Measurements from ENCODE around the gene PCDHGB7. TPM values are rescaled to one million over a fixed set of nuclear protein-coding genes. Genes with fewer than 3 reads are reported as not detected.
"Not testable (repeated sequence)": the region's sequence is repeated elsewhere in the genome, so short reads cannot be mapped to it uniquely, and the experiment has no call there.

The PCDHGB7 gene
- total RNA-seq, 1 donor from 2014 or later = 22.4 TPM

- Histone ChIP-seq H3K27me3 (ENCODE audit: insufficient read depth, low read length) (no peaks in the 10 kb centered on the region), H3K4me1 (ENCODE audit: insufficient read depth, low read length) (no peaks in the 10 kb centered on the region), H3K27ac (ENCODE audit: low read depth, low read length) (no peak overlapping the region), H3K4me2 (ENCODE audit: low read length) (no peak overlapping the region), H4K20me1 (ENCODE audit: insufficient read depth, low read length) (peaks cover 3% of the 10 kb centered on the region), H3K79me2 (ENCODE audit: insufficient read depth, low read length) (no peaks in the 10 kb centered on the region), H3K9me3 (ENCODE audit: insufficient read depth, low read depth, low read length) (peaks cover 34% of the 10 kb centered on the region), H2AFZ (ENCODE audit: low read depth, low read length) (no peak overlapping the region), H3K36me3 (ENCODE audit: insufficient read depth, low read length) (no peaks in the 10 kb centered on the region), H3K4me3 (ENCODE audit: insufficient read depth, low read depth, low read length) (no peak overlapping the region), H3K9ac (ENCODE audit: low read length) (no peak overlapping the region)
- FAIRE-seq (no peak), DNase-seq (ENCODE audit: low read depth) (no peak)
- Mint-ChIP-seq H3K4me3 (ENCODE audit: unreplicated experiment) (peak overlapping the region; percentile 74), H3K4me1 (ENCODE audit: low read depth, unreplicated experiment) (peaks cover 9% of the 10 kb centered on the region), H3K36me3 (ENCODE audit: low read depth, unreplicated experiment) (peaks cover 18% of the 10 kb centered on the region), H3K27me3 (ENCODE audit: low read depth, unreplicated experiment) (no peaks in the 10 kb centered on the region), H3K9me3 (ENCODE audit: unreplicated experiment) (peaks cover 13% of the 10 kb centered on the region), H3K27ac (ENCODE audit: unreplicated experiment) (peak overlapping the region; percentile 49)
- TF ChIP-seq EZH2 (IDR thresholded peaks at IDR 0.05; ENCODE audit: insufficient read depth, low read length) (no peak), CTCF (IDR thresholded peaks at IDR 0.05; ENCODE audit: insufficient read depth, low read depth, low read length) (no peak)
Measured at GRCh38 chr5:141411575-141411974, 5.9 kb upstream of the PCDHGB7 start.

GRCh38 chr5:141412854-141413539 lies 4.5 kb upstream of the PCDHGB7 start, which contains the start of gene PCDHGA10:
PCDHGA10 (plus strand) TSS chr5:141412987; CDS start chr5:141413176, 189 bp downstream.
- H3K36me3 ChIP-seq (ENCODE audit: insufficient read depth, low read length) = no peaks in the 10 kb centered on the region
- peak within 1 kb of the TSS; percentile 55 for H3K4me3 ChIP-seq (ENCODE audit: insufficient read depth, low read depth, low read length)
- no peak for FAIRE-seq
- H3K79me2 ChIP-seq (ENCODE audit: insufficient read depth, low read length) = no peaks in the 10 kb centered on the region
- peak within 1 kb of the TSS; percentile 73 for H3K4me2 ChIP-seq (ENCODE audit: low read length)
- Mint-ChIP-seq H3K27me3 (ENCODE audit: low read depth, unreplicated experiment) (no peaks in the 10 kb centered on the region), H3K27ac (ENCODE audit: unreplicated experiment) (peak within 1 kb of the TSS; percentile 91), H3K4me3 (ENCODE audit: unreplicated experiment) (peak within 1 kb of the TSS; percentile 93), H3K4me1 (ENCODE audit: low read depth, unreplicated experiment) (peaks cover 13% of the 10 kb centered on the region), H3K36me3 (ENCODE audit: low read depth, unreplicated experiment) (peaks cover 23% of the 10 kb centered on the region), H3K9me3 (ENCODE audit: unreplicated experiment) (peaks cover 16% of the 10 kb centered on the region)
- no peaks in the 10 kb centered on the region for H3K27me3 ChIP-seq (ENCODE audit: insufficient read depth, low read length)
- peak; percentile 47 for DNase-seq (ENCODE audit: low read depth)
- TF ChIP-seq EZH2 (IDR thresholded peaks at IDR 0.05; ENCODE audit: insufficient read depth, low read length) = no peak
- peak; percentile 71 for TF ChIP-seq CTCF (IDR thresholded peaks at IDR 0.05; ENCODE audit: insufficient read depth, low read depth, low read length)
- H2AFZ ChIP-seq (ENCODE audit: low read depth, low read length) = peak within 1 kb of the TSS; percentile 50
- H3K4me1 ChIP-seq (ENCODE audit: insufficient read depth, low read length) = no peaks in the 10 kb centered on the region
- H3K27ac ChIP-seq (ENCODE audit: low read depth, low read length) = no peak within 1 kb of the TSS
- H4K20me1 ChIP-seq (ENCODE audit: insufficient read depth, low read length) = peaks cover 3% of the 10 kb centered on the region
- peaks cover 33% of the 10 kb centered on the region for H3K9me3 ChIP-seq (ENCODE audit: insufficient read depth, low read depth, low read length)
- peak within 1 kb of the TSS; percentile 61 for H3K9ac ChIP-seq (ENCODE audit: low read length)

- FAIRE-seq (no peak), DNase-seq (ENCODE audit: low read depth) (no peak)
- Mint-ChIP-seq H3K27me3 (ENCODE audit: low read depth, unreplicated experiment) (no peaks in the 10 kb centered on the region), H3K36me3 (ENCODE audit: low read depth, unreplicated experiment) (peaks cover 29% of the 10 kb centered on the region), H3K4me1 (ENCODE audit: low read depth, unreplicated experiment) (peaks cover 15% of the 10 kb centered on the region), H3K9me3 (ENCODE audit: unreplicated experiment) (peaks cover 20% of the 10 kb centered on the region), H3K4me3 (ENCODE audit: unreplicated experiment) (peak overlapping the region; percentile 93), H3K27ac (ENCODE audit: unreplicated experiment) (peak overlapping the region; percentile 91)
- TF ChIP-seq EZH2 (IDR thresholded peaks at IDR 0.05; ENCODE audit: insufficient read depth, low read length) (no peak), CTCF (IDR thresholded peaks at IDR 0.05; ENCODE audit: insufficient read depth, low read depth, low read length) (no peak)
- Histone ChIP-seq H3K36me3 (ENCODE audit: insufficient read depth, low read length) (no peaks in the 10 kb centered on the region), H3K9ac (ENCODE audit: low read length) (peak overlapping the region; percentile 61), H3K4me3 (ENCODE audit: insufficient read depth, low read depth, low read length) (peak overlapping the region; percentile 55), H3K4me1 (ENCODE audit: insufficient read depth, low read length) (no peaks in the 10 kb centered on the region), H3K27me3 (ENCODE audit: insufficient read depth, low read length) (no peaks in the 10 kb centered on the region), H3K4me2 (ENCODE audit: low read length) (peak overlapping the region; percentile 73), H3K27ac (ENCODE audit: low read depth, low read length) (no peak overlapping the region), H3K79me2 (ENCODE audit: insufficient read depth, low read length) (no peaks in the 10 kb centered on the region), H4K20me1 (ENCODE audit: insufficient read depth, low read length) (peaks cover 3% of the 10 kb centered on the region), H2AFZ (ENCODE audit: low read depth, low read length) (no peak overlapping the region), H3K9me3 (ENCODE audit: insufficient read depth, low read depth, low read length) (peaks cover 34% of the 10 kb centered on the region)
Measured at GRCh38 chr5:141413540-141414069, 3.9 kb upstream of the PCDHGB7 start.

GRCh38 chr5:141414548-141415274 lies 2.8 kb upstream of the PCDHGB7 start:
- not testable (repeated sequence) for H2AFZ ChIP-seq (ENCODE audit: low read depth, low read length); DNase-seq (ENCODE audit: low read depth); H3K4me1 ChIP-seq (ENCODE audit: insufficient read depth, low read length); H3K27ac Mint-ChIP-seq (ENCODE audit: unreplicated experiment); H3K36me3 ChIP-seq (ENCODE audit: insufficient read depth, low read length); H3K27me3 Mint-ChIP-seq (ENCODE audit: low read depth, unreplicated experiment); FAIRE-seq; H3K4me2 ChIP-seq (ENCODE audit: low read length); H3K27me3 ChIP-seq (ENCODE audit: insufficient read depth, low read length); H3K9ac ChIP-seq (ENCODE audit: low read length); H3K27ac ChIP-seq (ENCODE audit: low read depth, low read length); H4K20me1 ChIP-seq (ENCODE audit: insufficient read depth, low read length); H3K79me2 ChIP-seq (ENCODE audit: insufficient read depth, low read length); H3K4me3 ChIP-seq (ENCODE audit: insufficient read depth, low read depth, low read length)
- peaks cover 32% of the 10 kb centered on the region for H3K36me3 Mint-ChIP-seq (ENCODE audit: low read depth, unreplicated experiment)
- H3K4me1 Mint-ChIP-seq (ENCODE audit: low read depth, unreplicated experiment) = peaks cover 15% of the 10 kb centered on the region
- H3K9me3 ChIP-seq (ENCODE audit: insufficient read depth, low read depth, low read length) = peaks cover 34% of the 10 kb centered on the region
- H3K4me3 Mint-ChIP-seq (ENCODE audit: unreplicated experiment) = peak overlapping the region; percentile 93
- H3K9me3 Mint-ChIP-seq (ENCODE audit: unreplicated experiment) = peaks cover 21% of the 10 kb centered on the region

All from astrocyte (in vitro differentiated cells and primary cell).